SK-N-SH (cell line): ENCODE data around the gene PTTG1IP. TPM values are rescaled to one million over a fixed set of nuclear protein-coding genes. Genes with fewer than 3 reads are reported as not detected.

Experiments
- CTCF ChIA-PET: fragments of 300-600, 350-600 bp; formaldehyde crosslinking; extraction: SDS; loops from one replicate; lab custom pipeline; 2021; lab: Yijun Ruan, JAX
- POLR2A ChIA-PET: fragments of 350-600 bp; sonication (Branson Sonifier 250); formaldehyde crosslinking; extraction: SDS; loops from one replicate; lab custom pipeline; 2020; ENCODE audit warnings: antibody characterized with exemption, inconsistent platforms; lab: Yijun Ruan, JAX
- DNase-seq: peaks from one replicate; pipeline ENCODE4 v3.0.0; 2012
- H2AFZ ChIP-seq: fragments of 200-600 bp; sonication (generic); 2 replicates; pipeline ENCODE4 v1.8.1; 2016; ENCODE audit warnings: antibody characterized with exemption, mild to moderate bottlenecking, low read depth
- H3F3A ChIP-seq: fragments of 200-600 bp; sonication (generic); replicated peaks from 2 replicates; pipeline ENCODE3; 2016; ENCODE audit warnings: antibody characterized with exemption, mild to moderate bottlenecking; ENCODE audit not compliant: insufficient read depth
- H3K27ac ChIP-seq, 2 experiments: fragments of 200-500 bp in 1 of 2; fragments of 200-600 bp in 1 of 2; sonication (Bioruptor generic) in 1 of 2; sonication (generic), shearing (Covaris generic) in 1 of 2; 2 replicates each; pipeline versions ENCODE4 v1.5.1 to v1.6.1; 2014 to 2016; ENCODE audit warnings: low read depth in 2 of 2, inconsistent platforms in 1 of 2, low read length in 1 of 2, mild to moderate bottlenecking in 1 of 2, mixed read lengths in 1 of 2
- H3K27me3 ChIP-seq: fragments of 200-600 bp; sonication (generic), shearing (Covaris generic); 2 replicates; pipeline ENCODE4 v1.6.1; 2016; ENCODE audit warnings: mixed run types; ENCODE audit not compliant: insufficient read depth
- H3K36me3 ChIP-seq, 2 experiments: fragments of 200-500 bp in 1 of 2; fragments of 200-600 bp in 1 of 2; sonication (Bioruptor generic) in 1 of 2; sonication (generic) in 1 of 2; replicated peaks in 1 of 2; 2 replicates each; pipeline versions ENCODE3 to v1.5.1; 2014 to 2016; ENCODE audit warnings: low read length in 1 of 2, mild to moderate bottlenecking in 1 of 2; ENCODE audit not compliant: insufficient read depth in 2 of 2, control insufficient read depth in 1 of 2
- H3K4me1 ChIP-seq, 2 experiments: fragments of 200-500 bp in 1 of 2; fragments of 200-600 bp in 1 of 2; sonication (Bioruptor generic) in 1 of 2; sonication (generic), shearing (Covaris generic) in 1 of 2; 2 replicates each; pipeline versions ENCODE4 v1.5.1 to v1.6.1; 2014 to 2016; ENCODE audit warnings: low read depth in 1 of 2, low read length in 1 of 2, mixed run types in 1 of 2; ENCODE audit not compliant: insufficient read depth in 2 of 2, control insufficient read depth in 1 of 2
- H3K4me2 ChIP-seq: fragments of 200-600 bp; sonication (generic), shearing (Covaris generic); 2 replicates; pipeline ENCODE4 v1.6.1; 2017; ENCODE audit warnings: mixed run types
- H3K4me3 ChIP-seq, 2 experiments: fragments of 200-500 bp in 1 of 2; fragments of 200-600 bp in 1 of 2; sonication (Bioruptor generic) in 1 of 2; sonication (generic), shearing (Covaris generic) in 1 of 2; 2 replicates each; pipeline versions ENCODE4 v1.5.1 to v1.8.1; 2014 to 2016; ENCODE audit warnings: low read depth in 2 of 2, inconsistent platforms in 1 of 2, low read length in 1 of 2, mild to moderate bottlenecking in 1 of 2, mixed read lengths in 1 of 2, moderate library complexity in 1 of 2
- H3K79me2 ChIP-seq: fragments of 200-600 bp; sonication (generic); 2 replicates; pipeline ENCODE4 v1.8.1; 2017; ENCODE audit warnings: mild to moderate bottlenecking; ENCODE audit not compliant: insufficient read depth
- H3K9ac ChIP-seq: fragments of 200-600 bp; sonication (generic); 2 replicates; pipeline ENCODE4 v1.6.1; 2017; ENCODE audit warnings: mixed run types
- H3K9me2 ChIP-seq: fragments of 200-600 bp; sonication (generic); 2 replicates; pipeline ENCODE4 v1.6.1; 2017; ENCODE audit warnings: mixed run types
- H3K9me3 ChIP-seq: fragments of 200-600 bp; sonication (generic); 2 replicates; pipeline ENCODE4 v1.6.1; 2017; ENCODE audit warnings: mixed run types, mild to moderate bottlenecking, moderate library complexity
- H4K20me1 ChIP-seq: fragments of 200-600 bp; sonication (generic); 2 replicates; pipeline ENCODE4 v1.6.1; 2017; ENCODE audit warnings: mild to moderate bottlenecking, mixed run types; ENCODE audit not compliant: insufficient read depth
- CHD2 ChIP-seq: fragments of 150-350 bp; IDR thresholded peaks from 2 replicates; pipeline ENCODE4 v1.6.1; 2018; ENCODE audit warnings: low read length; ENCODE audit not compliant: partially characterized antibody
- CTCF ChIP-seq: fragments of 200-600 bp; sonication (generic); IDR thresholded peaks from 2 replicates; pipeline ENCODE4 v1.6.1; 2017; ENCODE audit warnings: antibody characterized with exemption, mild to moderate bottlenecking, moderate library complexity
- EP300 ChIP-seq, 2 experiments: IDR thresholded peaks; 2 replicates each; pipeline versions ENCODE4 v1.4.0 to v1.6.1; 2012; ENCODE audit warnings: borderline replicate concordance in 1 of 2, low read depth in 1 of 2, low read length in 1 of 2
- EZH2phosphoT487 ChIP-seq: fragments of 200-600 bp; sonication (generic); IDR thresholded peaks from 2 replicates; pipeline ENCODE4 v1.6.1; 2017; ENCODE audit warnings: low read depth, mixed run types, mild to moderate bottlenecking, antibody characterized with exemption, moderate library complexity, borderline replicate concordance
- FOXJ3 ChIP-seq: sonication (generic); formaldehyde crosslinking; IDR thresholded peaks from 2 replicates; pipeline ENCODE4 v1.5.1; 2020; ENCODE audit warnings: mild to moderate bottlenecking, missing genetic modification reagents
- GABPA ChIP-seq: IDR thresholded peaks from 2 replicates; pipeline ENCODE4 v1.4.0; 2012; ENCODE audit warnings: low read depth, mild to moderate bottlenecking
- GATA2 ChIP-seq: sonication (generic); formaldehyde crosslinking; IDR thresholded peaks from 2 replicates; pipeline ENCODE4 v1.5.0; 2020; ENCODE audit warnings: mild to moderate bottlenecking, missing genetic modification reagents
- MAX ChIP-seq: IDR thresholded peaks from 2 replicates; pipeline ENCODE4 v1.4.0; 2012; ENCODE audit warnings: low read depth
- MEF2A ChIP-seq: IDR thresholded peaks from 2 replicates; pipeline ENCODE4 v1.4.0; 2012; ENCODE audit warnings: low read depth, borderline replicate concordance
- NFIC ChIP-seq: IDR thresholded peaks from 2 replicates; pipeline ENCODE4 v1.4.0; 2012; ENCODE audit warnings: borderline replicate concordance
- NRF1 ChIP-seq: IDR thresholded peaks from 2 replicates; pipeline ENCODE4 v1.6.1; 2012; ENCODE audit warnings: low read depth, mild to moderate bottlenecking, low read length
- PBX3 ChIP-seq: IDR thresholded peaks from 2 replicates; pipeline ENCODE4; 2012
- POLR2AphosphoS5 ChIP-seq: IDR thresholded peaks from 2 replicates; pipeline ENCODE4 v1.6.1; 2012; ENCODE audit warnings: low read depth, low read length
- RAD21 ChIP-seq: IDR thresholded peaks from 2 replicates; pipeline ENCODE4 v1.6.1; 2012; ENCODE audit warnings: mild to moderate bottlenecking, low read length
- RCOR1 ChIP-seq: fragments of 150-350 bp; IDR thresholded peaks from 2 replicates; pipeline ENCODE4 v1.6.1; 2017; ENCODE audit warnings: antibody characterized with exemption, low read length
- SIN3A ChIP-seq: IDR thresholded peaks from 2 replicates; pipeline ENCODE4 v1.6.1; 2012; ENCODE audit warnings: low read depth, mild to moderate bottlenecking, low read length, moderate library complexity, borderline replicate concordance
- TCF12 ChIP-seq: IDR thresholded peaks from 2 replicates; pipeline ENCODE4 v1.4.0; 2012
- USF2 ChIP-seq: fragments of 150-350 bp; IDR thresholded peaks from 2 replicates; pipeline ENCODE4 v1.6.1; 2017; ENCODE audit warnings: antibody characterized with exemption, low read length, low read depth, borderline replicate concordance
- YY1 ChIP-seq: IDR thresholded peaks from 2 replicates; pipeline ENCODE4 v1.4.0; 2012; ENCODE audit warnings: low read depth, mild to moderate bottlenecking
- WGBS: methylation state at CpG from one replicate; pipeline ENCODE4 v1.1.6; 2017; ENCODE audit warnings: low lambda C conversion rate; 5-methylcytosine and 5-hydroxymethylcytosine counted together
- polyA plus RNA-seq, 3 experiments: library from polyadenylated mRNA; depleted of rRNA; stranded (reverse); fragments of >200 nt; gene quantifications; 2 replicates each; pipeline ENCODE4 v1.2.3, GENCODE V29; 2012

PTTG1IP gene
- polyA plus RNA-seq, 1 of the 3 experiments (the other 2 are of a cell fraction): 171 TPM

GRCh38 chr21:44920694-44921604 is 47.5 kb upstream of the PTTG1IP start, which contains the start of gene ITGB2:
ITGB2 (minus strand) TSS chr21:44920899; CDS start chr21:44910782, 10,117 bp downstream.
- H3K4me1 ChIP-seq: no peaks in the 10 kb centered on the region; a peak in 1 of 4 replicates
- no peaks in the 10 kb centered on the region for H3K36me3 ChIP-seq
- H3K4me2 ChIP-seq: no peak within 1 kb of the TSS
- peaks cover 4% of the 10 kb centered on the region for H3F3A ChIP-seq
- H3K27me3 ChIP-seq: peaks cover 31% of the 10 kb centered on the region; the same call in 1 of the 2 replicates
- POLR2A ChIA-PET: no interaction called here
- TF ChIP-seq POLR2AphosphoS5: no peak
- TF ChIP-seq PBX3: no peak
- TF ChIP-seq RCOR1: no peak
- no peak for TF ChIP-seq FOXJ3 (CRISPR knock-in tag)
- no peak for TF ChIP-seq NFIC
- no peak for TF ChIP-seq NRF1
- no peak for TF ChIP-seq SIN3A
- TF ChIP-seq GATA2 (CRISPR knock-in tag): no peak
- no peak for TF ChIP-seq CTCF
- H3K9me3 ChIP-seq: no peaks in the 10 kb centered on the region
- CTCF ChIA-PET: interaction anchor here (1.5 kb wide), 1 partner anchor 12 kb away, joined by 5 read pairs; no protein-coding TSS in a partner anchor
- WGBS: 74% methylated on average over 19 of the region's 29 CpGs
- H3K9ac ChIP-seq: no peak within 1 kb of the TSS
- no peak within 1 kb of the TSS for H3K27ac ChIP-seq
- DNase-seq: no peak
- no peak within 1 kb of the TSS for H3K4me3 ChIP-seq
- H4K20me1 ChIP-seq: no peaks in the 10 kb centered on the region
- no peaks in the 10 kb centered on the region for H3K9me2 ChIP-seq
- H3K79me2 ChIP-seq: no peaks in the 10 kb centered on the region
- no peak within 1 kb of the TSS for H2AFZ ChIP-seq

- Histone ChIP-seq H3K4me2 (no peak overlapping the region), H4K20me1 (no peaks in the 10 kb centered on the region), H3K79me2 (no peaks in the 10 kb centered on the region), H3K4me1 (no peaks in the 10 kb centered on the region; a peak in 1 of 4 replicates), H3F3A (no peaks in the 10 kb centered on the region), H3K36me3 (no peaks in the 10 kb centered on the region), H3K27ac (no peak overlapping the region), H3K4me3 (no peak overlapping the region), H3K9me3 (no peaks in the 10 kb centered on the region), H2AFZ (no peak overlapping the region), H3K9ac (no peak overlapping the region), H3K9me2 (no peaks in the 10 kb centered on the region), H3K27me3 (peaks cover 31% of the 10 kb centered on the region; the same call in 1 of the 2 replicates)
- CTCF ChIA-PET: interaction anchor here (1.0 to 1.5 kb wide), 2 partner anchors 12 to 28 kb away, joined by 3 to 5 read pairs; no protein-coding TSS in a partner anchor
- 68% methylated on average over 15 of the region's 28 CpGs for WGBS
- POLR2A ChIA-PET: no interaction called here
- TF ChIP-seq GABPA (no peak), CHD2 (no peak), RAD21 (no peak), GATA2 (CRISPR knock-in tag) (no peak), EP300 (IDR thresholded peaks at IDR 0.05; ENCODE audit: borderline replicate concordance in 1 of 2, low read depth in 1 of 2, low read length in 1 of 2) (no peak), MEF2A (no peak), EZH2phosphoT487 (no peak), POLR2AphosphoS5 (no peak), YY1 (no peak), USF2 (no peak), MAX (no peak), TCF12 (no peak)
- no peak for DNase-seq
Observed at GRCh38 chr21:44919913-44920693, 46.6 kb upstream of the PTTG1IP start.
